ENCODE results near the gene DTX1. TPM values are rescaled to one million over a fixed set of nuclear protein-coding genes. Genes with fewer than 3 reads are reported as not detected.

The DTX1 gene
- total RNA-seq, 1 donor = not detected

DNA sequence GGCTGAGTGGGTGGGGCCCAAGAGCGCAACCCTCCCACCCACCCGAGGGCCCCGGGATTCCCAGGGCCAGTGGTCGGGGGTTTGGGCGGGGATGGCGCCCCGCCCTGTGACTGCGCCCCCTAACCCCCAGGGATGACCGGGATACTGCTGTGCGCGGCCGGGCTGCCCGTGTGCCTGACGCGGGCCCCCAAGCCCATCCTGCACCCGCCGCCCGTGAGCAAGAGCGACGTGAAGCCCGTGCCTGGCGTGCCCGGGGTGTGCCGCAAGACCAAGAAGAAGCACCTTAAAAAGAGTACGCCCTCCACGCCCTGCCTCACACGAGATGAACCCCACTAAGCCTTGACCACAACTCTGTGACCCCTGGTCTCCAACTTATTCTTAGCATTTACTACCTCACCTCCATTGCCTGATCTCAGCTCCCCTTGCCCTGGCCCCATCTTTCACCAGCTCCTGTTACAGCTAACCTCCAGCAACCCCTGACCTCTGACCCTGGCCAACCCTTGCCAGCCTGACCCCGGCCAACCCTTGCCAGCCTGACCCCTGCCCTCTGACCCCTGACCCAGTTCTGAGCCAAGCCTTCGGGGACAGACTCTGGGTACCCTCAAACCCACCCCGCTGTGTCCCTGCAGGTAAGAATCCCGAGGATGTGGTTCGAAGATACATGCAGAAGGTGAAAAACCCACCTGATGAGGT is 37.0 kb downstream of the DTX1 start:
- DNase-seq (ENCODE audit: low read depth) = no peak
- H3K4me3 ChIP-seq (ENCODE audit: low read depth, low read length) = no peak overlapping the region
- TF ChIP-seq, protein P1, sequence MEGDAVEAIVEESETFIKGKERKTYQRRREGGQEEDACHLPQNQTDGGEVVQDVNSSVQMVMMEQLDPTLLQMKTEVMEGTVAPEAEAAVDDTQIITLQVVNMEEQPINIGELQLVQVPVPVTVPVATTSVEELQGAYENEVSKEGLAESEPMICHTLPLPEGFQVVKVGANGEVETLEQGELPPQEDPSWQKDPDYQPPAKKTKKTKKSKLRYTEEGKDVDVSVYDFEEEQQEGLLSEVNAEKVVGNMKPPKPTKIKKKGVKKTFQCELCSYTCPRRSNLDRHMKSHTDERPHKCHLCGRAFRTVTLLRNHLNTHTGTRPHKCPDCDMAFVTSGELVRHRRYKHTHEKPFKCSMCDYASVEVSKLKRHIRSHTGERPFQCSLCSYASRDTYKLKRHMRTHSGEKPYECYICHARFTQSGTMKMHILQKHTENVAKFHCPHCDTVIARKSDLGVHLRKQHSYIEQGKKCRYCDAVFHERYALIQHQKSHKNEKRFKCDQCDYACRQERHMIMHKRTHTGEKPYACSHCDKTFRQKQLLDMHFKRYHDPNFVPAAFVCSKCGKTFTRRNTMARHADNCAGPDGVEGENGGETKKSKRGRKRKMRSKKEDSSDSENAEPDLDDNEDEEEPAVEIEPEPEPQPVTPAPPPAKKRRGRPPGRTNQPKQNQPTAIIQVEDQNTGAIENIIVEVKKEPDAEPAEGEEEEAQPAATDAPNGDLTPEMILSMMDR (IDR thresholded peaks at IDR 0.05; ENCODE audit: insufficient read depth, low read length) = no peak

DNA sequence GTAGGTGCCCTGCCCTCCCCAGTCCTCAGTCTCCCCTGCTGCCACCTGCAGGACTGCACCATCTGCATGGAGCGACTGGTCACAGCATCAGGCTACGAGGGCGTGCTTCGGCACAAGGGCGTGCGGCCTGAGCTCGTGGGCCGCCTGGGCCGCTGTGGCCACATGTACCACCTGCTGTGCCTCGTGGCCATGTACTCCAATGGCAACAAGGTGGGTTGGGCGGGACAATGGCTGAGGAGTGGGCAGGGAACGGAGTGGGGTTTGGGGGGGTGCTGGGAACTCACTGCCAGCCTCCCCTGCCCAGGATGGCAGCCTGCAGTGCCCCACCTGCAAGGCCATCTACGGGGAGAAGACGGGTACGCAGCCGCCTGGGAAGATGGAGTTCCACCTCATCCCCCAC is 38.2 kb downstream of the DTX1 start:
- no peak overlapping the region for H3K4me3 ChIP-seq (ENCODE audit: low read depth, low read length)
- no peak for DNase-seq (ENCODE audit: low read depth)
- TF ChIP-seq, protein P1 (IDR thresholded peaks at IDR 0.05; ENCODE audit: insufficient read depth, low read length) = no peak

DNA sequence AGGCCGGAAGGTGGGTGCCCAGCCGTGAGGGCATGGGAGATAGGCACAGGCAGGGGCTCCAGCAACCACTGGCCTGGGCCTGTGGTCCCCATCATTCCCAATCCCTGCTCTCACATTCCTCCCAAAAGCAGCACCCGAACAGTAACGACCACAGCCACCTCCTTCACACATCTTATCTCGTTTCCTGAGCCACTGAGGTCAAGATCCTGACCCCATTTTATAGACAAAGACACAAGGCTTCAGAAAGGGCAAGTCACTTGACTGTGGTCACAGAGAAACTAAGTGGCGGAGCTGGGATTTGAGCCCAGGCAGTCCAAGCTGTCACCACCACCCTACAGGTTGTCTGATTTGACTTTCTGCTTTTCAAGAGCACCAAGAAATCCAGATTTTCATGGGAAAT is 38.9 kb downstream of the DTX1 start:
- TF ChIP-seq, protein P1 (IDR thresholded peaks at IDR 0.05; ENCODE audit: insufficient read depth, low read length) = no peak
- H3K4me3 ChIP-seq (ENCODE audit: low read depth, low read length) = no peak overlapping the region
- no peak for DNase-seq (ENCODE audit: low read depth)

DNA sequence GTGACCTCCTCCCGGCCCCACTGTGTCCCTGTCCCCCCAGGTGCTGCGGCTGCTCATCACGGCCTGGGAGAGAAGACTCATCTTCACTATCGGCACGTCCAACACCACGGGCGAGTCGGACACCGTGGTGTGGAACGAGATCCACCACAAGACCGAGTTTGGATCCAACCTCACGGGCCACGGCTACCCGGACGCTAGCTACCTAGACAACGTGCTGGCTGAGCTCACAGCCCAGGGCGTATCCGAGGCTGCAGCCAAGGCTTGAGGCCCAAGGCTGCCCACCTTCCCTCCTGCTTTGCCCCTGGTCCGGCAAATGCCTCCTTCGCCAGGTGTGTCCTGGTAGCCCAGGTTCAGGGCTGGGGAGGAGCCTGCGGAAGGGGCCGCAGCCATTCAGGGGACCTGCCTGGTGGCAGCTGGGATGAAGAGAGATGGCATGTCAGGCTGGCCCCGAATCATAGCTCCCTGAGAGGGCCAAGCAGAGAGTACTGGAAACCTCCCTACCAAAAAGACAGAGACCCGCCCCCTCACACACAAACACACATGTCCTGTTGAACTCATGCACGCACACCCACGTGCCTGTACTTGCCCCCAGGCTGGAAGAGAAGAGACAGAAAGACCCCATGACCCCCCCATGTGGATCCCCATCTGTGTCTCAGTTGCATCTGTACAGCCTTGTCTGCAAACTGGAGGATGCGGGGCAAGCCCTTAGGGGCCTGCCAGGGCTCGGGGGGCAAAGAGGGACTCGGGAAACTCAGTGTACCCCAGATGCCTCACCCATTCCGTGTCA is 40.3 kb downstream of the DTX1 start:
- DNase-seq (ENCODE audit: low read depth) = no peak
- TF ChIP-seq, protein P1 (IDR thresholded peaks at IDR 0.05; ENCODE audit: insufficient read depth, low read length) = no peak
- H3K4me3 ChIP-seq (ENCODE audit: low read depth, low read length) = no peak overlapping the region

DNA sequence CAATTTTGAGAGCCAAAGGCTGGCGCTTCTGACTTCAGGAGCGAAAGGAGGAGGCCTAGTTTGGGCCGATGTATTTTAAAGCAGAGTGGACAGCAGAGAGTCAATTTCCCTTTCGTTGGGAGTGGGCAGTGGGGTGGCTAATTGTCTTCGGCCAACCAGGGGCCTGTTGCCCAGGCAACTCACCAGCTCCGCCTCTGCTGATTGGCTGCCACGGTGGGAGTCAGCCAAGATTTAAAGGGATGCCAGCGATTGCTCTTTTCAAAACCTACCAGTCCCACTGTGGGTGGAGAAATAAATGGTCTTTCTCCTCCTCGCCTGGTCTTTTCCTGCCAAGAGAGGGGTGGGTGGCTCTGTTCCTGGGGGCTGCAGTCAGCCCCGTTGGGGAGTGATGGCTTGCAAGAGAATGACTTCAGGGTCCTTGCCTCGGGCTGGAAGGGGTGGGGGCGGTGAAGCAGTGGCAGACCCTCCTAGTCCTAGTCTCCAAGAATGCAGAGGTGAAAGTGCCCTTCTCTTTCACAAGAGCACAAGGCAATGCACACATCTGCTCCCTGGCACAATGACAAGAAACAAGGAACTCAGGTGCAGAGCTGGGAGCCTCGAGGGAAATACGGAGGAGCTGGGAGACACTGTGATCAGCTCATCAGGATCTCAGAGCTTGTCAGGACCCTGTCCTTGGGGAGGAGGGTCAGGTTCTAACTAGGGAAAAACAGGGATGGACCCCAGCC is 41.3 kb downstream of the DTX1 start:
- TF ChIP-seq, protein P1 (IDR thresholded peaks at IDR 0.05; ENCODE audit: insufficient read depth, low read length) = no peak
- DNase-seq (ENCODE audit: low read depth) = peak; percentile 49
- no peak overlapping the region for H3K4me3 ChIP-seq (ENCODE audit: low read depth, low read length)

DNA sequence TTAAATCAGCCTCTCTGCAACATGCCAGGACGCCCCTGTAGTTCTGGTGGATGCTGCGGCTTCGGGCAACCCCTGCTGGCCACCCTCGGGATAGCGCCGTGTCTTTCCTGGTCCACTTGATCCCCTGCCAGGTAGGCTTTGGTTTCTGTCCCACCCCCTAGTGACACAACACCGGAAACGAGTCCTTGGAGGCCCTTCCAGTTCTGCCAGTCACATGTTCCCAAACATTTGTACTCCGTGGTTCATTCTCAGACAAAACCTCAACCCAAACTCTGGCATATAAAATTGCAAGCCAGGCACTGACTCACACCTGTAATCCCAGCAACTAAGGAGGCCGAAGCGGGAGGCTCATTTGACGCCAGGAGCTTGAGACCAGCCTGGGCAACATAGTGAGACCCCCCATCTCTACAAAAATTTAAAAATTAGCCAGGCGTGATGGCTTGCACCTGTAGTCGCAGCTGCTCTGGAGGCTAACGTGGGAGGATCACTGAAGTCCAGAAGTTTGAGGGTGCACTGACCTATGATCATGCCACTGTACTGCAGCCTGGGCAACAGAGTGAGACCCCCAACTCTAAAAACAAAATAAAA is 42.0 kb downstream of the DTX1 start:
- no peak overlapping the region for H3K4me3 ChIP-seq (ENCODE audit: low read depth, low read length)
- TF ChIP-seq, protein P1 (IDR thresholded peaks at IDR 0.05; ENCODE audit: insufficient read depth, low read length) = peak; percentile 86
- peak; percentile 83 for DNase-seq (ENCODE audit: low read depth)
